GM20431 (cell line): Measurements from ENCODE around the gene SERTAD3.
"Not testable (repeated sequence)": the region's sequence is repeated elsewhere in the genome, so short reads cannot be mapped to it uniquely, and the experiment has no call there.

ENCODE experiments used
- in situ Hi-C: fragments of 300-500 bp; cut with MseI, MboI; formaldehyde crosslinking; loops from one replicate; pipeline ENCODE4 v1.15.0; 2020; ENCODE audit warnings: low sequenced_read_pairs; ENCODE audit not compliant: unreplicated experiment

Gene SERTAD3

GRCh38 chr19:40460185-40460584, 16.1 kb upstream of the SERTAD3 start:
- in situ Hi-C loops, result no loop called here

DNA sequence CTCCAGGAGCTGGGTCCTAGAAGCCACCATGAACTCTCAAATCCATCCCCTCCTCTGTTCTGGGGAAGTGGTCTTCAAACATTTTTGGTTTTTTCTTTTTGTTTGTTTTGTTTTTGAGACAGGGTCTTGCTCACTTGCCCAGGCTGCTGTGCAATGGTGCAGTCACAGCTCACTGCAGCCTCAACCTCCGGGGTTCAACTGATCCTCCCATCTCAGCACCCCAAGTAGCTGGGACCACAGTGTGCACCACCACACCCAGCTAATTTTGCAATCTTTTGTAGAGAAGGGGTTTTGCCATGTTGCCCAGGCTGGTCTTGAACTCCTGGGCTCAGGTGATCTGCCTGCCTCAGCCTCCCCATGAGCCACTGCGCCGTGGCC, 14.5 kb upstream of the SERTAD3 start:
- in situ Hi-C loops, result no loop called here

GRCh38 chr19:40457953-40458596, 13.9 kb upstream of the SERTAD3 start:
- in situ Hi-C loops, result no loop called here

DNA sequence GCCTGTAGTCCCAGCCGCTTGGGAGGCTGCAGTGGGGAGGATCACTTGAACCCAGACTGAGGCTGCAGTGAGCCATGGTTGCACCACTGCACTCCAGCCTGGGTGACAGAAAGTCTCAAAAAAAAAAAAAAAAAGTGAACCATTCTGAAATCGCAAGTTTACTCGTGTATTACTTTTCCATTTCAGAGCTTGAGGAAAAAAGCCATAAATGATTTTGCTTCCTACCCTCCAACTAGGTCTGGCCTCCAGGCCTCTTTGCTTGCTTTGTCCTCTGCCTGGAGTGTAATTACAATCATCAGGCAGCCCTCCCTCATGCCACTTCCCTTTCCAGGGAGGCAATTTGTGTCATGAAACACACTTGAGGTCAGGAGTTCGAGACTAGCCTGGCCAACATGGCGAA, 12.9 kb upstream of the SERTAD3 start:
- in situ Hi-C loops, result no loop called here

- in situ Hi-C loops, result not testable (repeated sequence)
Observed at GRCh38 chr19:40453943-40454342, 9.8 kb upstream of the SERTAD3 start.

- in situ Hi-C loops, result no loop called here
Observed at GRCh38 chr19:40453151-40453735, 9.1 kb upstream of the SERTAD3 start.

DNA sequence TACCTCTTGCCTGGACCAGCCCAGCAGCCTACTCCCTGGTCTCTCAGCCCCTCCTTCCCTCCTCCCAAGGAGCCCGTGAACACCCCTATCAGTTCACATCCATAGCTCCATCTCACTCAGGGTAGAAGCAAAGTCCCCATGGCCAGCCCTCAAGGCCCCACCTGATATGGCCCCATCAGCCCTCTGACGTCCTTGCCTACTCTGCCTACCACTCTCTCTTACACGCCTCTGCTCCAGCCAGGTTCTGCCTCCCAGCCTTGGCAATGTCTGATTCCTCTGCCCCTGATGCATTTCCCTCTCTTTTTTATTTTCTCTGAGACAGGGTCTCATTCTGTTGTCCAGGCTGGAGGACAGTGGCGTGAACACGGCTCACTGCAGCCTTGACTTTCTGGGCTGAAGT, 7.9 kb upstream of the SERTAD3 start:
- in situ Hi-C loops, result no loop called here

DNA sequence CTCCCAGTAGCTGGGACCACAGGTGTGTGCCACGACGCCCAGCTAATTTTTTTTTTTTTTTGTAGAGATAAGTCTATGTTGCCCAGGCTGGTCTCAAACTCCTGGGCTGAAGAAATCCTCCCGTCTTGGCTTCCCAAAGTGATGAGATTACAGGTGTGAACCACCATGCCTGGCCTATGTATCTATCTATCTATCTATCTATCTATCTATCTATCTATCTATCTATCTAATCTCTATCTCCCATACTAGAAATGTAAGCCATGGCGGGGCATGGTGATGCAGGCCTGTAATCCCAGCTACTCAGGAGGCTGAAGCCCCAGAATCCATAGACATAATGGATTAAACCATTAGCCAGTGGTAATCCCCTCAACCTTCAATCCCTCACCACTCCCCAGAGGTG, 6.5 kb upstream of the SERTAD3 start:
- in situ Hi-C loops, result no loop called here

GRCh38 chr19:40449506-40449905, 5.4 kb upstream of the SERTAD3 start:
- in situ Hi-C loops, result no loop called here

GRCh38 chr19:40446263-40446784, 2.2 kb upstream of the SERTAD3 start:
- in situ Hi-C loops, result no loop called here

DNA sequence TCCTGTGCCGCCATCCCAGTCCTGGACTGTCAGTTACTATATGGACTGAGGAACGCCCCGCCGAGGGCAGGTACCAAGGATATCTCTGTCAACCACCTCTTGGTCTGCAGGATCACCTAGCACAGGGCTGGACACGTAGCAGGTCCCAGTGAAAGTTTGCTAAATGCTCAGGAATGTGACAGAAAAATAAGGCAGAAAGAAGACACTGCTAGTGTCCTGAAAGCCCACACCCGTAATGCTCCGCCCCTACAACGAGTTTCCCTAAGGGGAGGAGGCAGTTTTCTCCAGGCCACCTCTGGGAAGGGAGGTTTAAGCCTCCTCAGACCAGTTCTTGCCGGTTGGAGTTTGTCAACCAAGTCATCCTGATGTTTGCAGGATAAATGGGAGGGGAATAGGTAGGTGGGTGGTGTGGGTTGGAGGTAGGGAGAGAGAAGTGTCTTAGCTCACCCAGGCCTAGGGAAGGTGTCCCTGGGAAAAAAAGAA, 1.7 kb upstream of the SERTAD3 start:
- in situ Hi-C loops, result no loop called here

DNA sequence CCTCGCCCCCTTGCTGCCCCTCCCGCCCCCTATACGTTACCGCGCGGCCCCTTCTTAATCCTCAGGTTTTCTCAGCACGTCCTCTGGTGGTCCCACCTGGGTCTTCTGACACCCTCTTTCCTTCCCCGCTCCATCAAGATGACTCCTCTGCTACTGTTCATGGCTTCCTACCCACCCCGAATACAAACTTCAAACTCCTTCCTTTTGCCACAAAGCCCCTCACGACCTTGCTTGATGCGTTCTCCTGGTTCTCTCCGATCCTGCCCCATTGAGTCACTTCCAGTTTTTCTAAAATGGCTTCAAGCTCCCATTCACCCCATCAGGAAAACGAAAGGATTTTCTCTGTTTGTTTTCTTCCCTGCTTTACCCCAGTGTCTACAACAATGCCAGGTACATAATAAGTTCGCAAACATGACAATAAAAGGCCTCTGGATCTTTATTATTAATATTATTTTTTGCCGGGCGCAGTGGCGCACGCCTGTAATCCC, 734 bp upstream of the SERTAD3 start:
- in situ Hi-C loops, result no loop called here

- in situ Hi-C loops, result no loop called here
Observed at GRCh38 chr19:40443131-40443999, 770 bp downstream of the SERTAD3 start.

- in situ Hi-C loops, result no loop called here
Observed at GRCh38 chr19:40442328-40443130, 1.6 kb downstream of the SERTAD3 start.

DNA sequence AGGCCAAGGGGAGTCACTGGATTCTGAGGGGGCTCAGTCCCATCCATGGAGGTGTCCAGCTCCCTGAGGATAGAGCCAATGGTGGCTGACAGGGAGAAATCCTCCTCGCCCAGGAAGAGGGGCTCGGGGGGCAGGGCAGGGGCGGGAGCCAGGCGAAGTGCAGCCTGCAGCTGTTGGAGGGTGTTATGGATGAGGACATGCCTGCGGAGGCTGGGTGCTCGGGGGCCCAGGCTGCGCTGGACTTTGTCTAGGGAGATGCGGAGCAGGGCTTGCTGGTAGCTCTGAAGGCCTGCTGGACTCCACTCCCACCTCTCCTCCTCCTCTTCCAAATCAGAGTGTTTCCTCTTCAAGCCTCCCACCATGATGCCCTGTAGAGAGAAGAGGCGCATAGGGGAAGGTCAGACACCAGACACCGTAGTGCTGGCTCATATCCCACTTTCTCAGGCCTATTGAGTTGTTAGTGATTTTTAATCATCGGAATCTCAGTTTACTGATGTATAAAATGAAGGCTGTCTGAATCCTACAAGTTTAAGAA, 2.3 kb downstream of the SERTAD3 start:
- in situ Hi-C loops, result no loop called here

DNA sequence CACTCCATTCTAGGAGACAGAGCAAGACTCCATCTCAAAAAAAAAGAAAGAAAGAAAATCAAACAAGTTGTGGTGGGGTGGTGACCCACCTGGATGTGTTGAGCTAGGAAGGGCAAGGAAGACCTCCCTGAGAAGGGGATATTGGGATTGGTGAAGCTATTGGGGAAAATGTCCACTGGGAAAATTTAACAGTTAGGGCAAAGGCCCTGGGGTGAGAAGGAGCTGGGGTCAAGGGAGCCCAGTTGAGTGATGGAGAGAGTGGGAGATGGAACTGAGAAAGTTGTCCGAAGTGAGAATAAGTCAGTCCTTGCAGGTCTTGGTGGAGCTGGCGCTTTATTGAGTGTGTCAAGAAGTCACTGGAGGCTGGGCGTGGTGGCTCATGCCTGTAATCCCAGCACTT, 5.9 kb downstream of the SERTAD3 start:
- in situ Hi-C loops, result no loop called here

GRCh38 chr19:40433391-40434216, 10.5 kb downstream of the SERTAD3 start:
- in situ Hi-C loops, result no loop called here

- in situ Hi-C loops, result not testable (repeated sequence)
Observed at GRCh38 chr19:40432760-40433159, 11.4 kb downstream of the SERTAD3 start.

GRCh38 chr19:40431698-40432097, 12.4 kb downstream of the SERTAD3 start:
- in situ Hi-C loops, result no loop called here
